Thoracic aorta (tissue), 2 donors: ENCODE measurements around the gene AMPD3. TPM values are rescaled to one million over a fixed set of nuclear protein-coding genes. Genes with fewer than 3 reads are reported as not detected.

Experiments used
- ATAC-seq: fragments of 150-250 bp; one replicate; pipeline ENCODE4 v1.8.0; 2017; ENCODE audit warnings: low read depth; ENCODE audit not compliant: insufficient number of reproducible peaks, low FRiP score
- DNase-seq: peaks from one replicate; pipeline ENCODE4 v3.0.0-alpha.2; 2020; ENCODE audit warnings: low spot score
- H3K27ac ChIP-seq, 2 donors: fragments of 200-600 bp; sonication (generic); 1 replicate in 1 of 2; 2 replicates in 1 of 2; pipeline ENCODE4 v1.5.1; 2016; ENCODE audit warnings: mild to moderate bottlenecking in 2 of 2, moderate library complexity in 2 of 2
- H3K27me3 ChIP-seq: fragments of 200-600 bp; sonication (generic); replicated peaks from 2 replicates; pipeline ENCODE4 v1.6.0; 2016; ENCODE audit warnings: mild to moderate bottlenecking; ENCODE audit not compliant: insufficient read depth
- H3K36me3 ChIP-seq: fragments of 200-600 bp; sonication (generic); one replicate; pipeline ENCODE4 v1.5.1; 2016
- H3K4me1 ChIP-seq, 2 donors: fragments of 200-600 bp; sonication (generic); 1 replicate in 1 of 2; 2 replicates in 1 of 2; pipeline versions ENCODE4 v1.5.1 to v1.6.0; 2016; ENCODE audit warnings: low read depth in 2 of 2, mild to moderate bottlenecking in 1 of 2; ENCODE audit not compliant: control insufficient read depth in 1 of 2
- H3K4me3 ChIP-seq: fragments of 200-600 bp; sonication (generic); 2 replicates; pipeline ENCODE4 v1.5.1; 2016; ENCODE audit warnings: mild to moderate bottlenecking
- H3K9me3 ChIP-seq: fragments of 200-600 bp; sonication (generic); 2 replicates; pipeline ENCODE4 v1.5.1; 2016
- CTCF ChIP-seq: fragments of 200-600 bp; sonication (generic); IDR thresholded peaks from one replicate; pipeline ENCODE4 v1.5.1; 2019; ENCODE audit warnings: antibody characterized with exemption
- total RNA-seq, 2 donors: library from RNA; depleted of rRNA; stranded (reverse); fragments of >200 nt; gene quantifications; one replicate each; pipeline versions ENCODE4 v1.1.0 to v1.2.3, GENCODE V29; 2016

Gene AMPD3
- total RNA-seq, 2 donors from 2014 or later, result 7.0 to 17.6 TPM

- H3K27me3 ChIP-seq, result no peaks in the 10 kb centered on the region
These were observed 49.4 kb downstream of the AMPD3 start for GRCh38 chr11:10504490-10504889.

GRCh38 chr11:10505278-10506007 is 50.4 kb downstream of the AMPD3 start:
- ATAC-seq (no peak), DNase-seq (no peak)
- Histone ChIP-seq H3K36me3 (peaks cover 3% of the 10 kb centered on the region), H3K27ac (no peak overlapping the region), H3K4me1 (peaks cover 2 to 5% of the 10 kb centered on the region in 2 donors), H3K27me3 (no peaks in the 10 kb centered on the region), H3K4me3 (no peak overlapping the region), H3K9me3 (no peaks in the 10 kb centered on the region)
- TF ChIP-seq CTCF, result no peak

More at GRCh38 chr11:10504490-10504889, 49.4 kb downstream of the AMPD3 start:
- ATAC-seq (no peak), DNase-seq (no peak)
- Histone ChIP-seq H3K27ac (no peak overlapping the region), H3K36me3 (peaks cover 3% of the 10 kb centered on the region), H3K9me3 (no peaks in the 10 kb centered on the region), H3K4me3 (no peak overlapping the region), H3K4me1 (peaks cover 2 to 5% of the 10 kb centered on the region in 2 donors)
- no peak for TF ChIP-seq CTCF

- no peak for ATAC-seq
- H3K9me3 ChIP-seq, result no peaks in the 10 kb centered on the region
- no peak for DNase-seq
- H3K4me3 ChIP-seq, result no peak overlapping the region
- TF ChIP-seq CTCF, result no peak
- H3K27me3 ChIP-seq, result no peaks in the 10 kb centered on the region
- peaks cover 2 to 5% of the 10 kb centered on the region in 2 donors for H3K4me1 ChIP-seq
- no peak overlapping the region for H3K27ac ChIP-seq
- H3K36me3 ChIP-seq, result no peaks in the 10 kb centered on the region
These were observed 50.9 kb downstream of the AMPD3 start for GRCh38 chr11:10506008-10506370.

GRCh38 chr11:10511181-10511621 is 56.1 kb downstream of the AMPD3 start:
- TF ChIP-seq CTCF, result no peak
- no peak overlapping the region for H3K27ac ChIP-seq
- no peak overlapping the region for H3K4me3 ChIP-seq
- peaks cover 23 to 26% of the 10 kb centered on the region in 2 donors for H3K4me1 ChIP-seq
- DNase-seq (no peak), ATAC-seq (no peak)
- no peaks in the 10 kb centered on the region for H3K36me3 ChIP-seq
- no peaks in the 10 kb centered on the region for H3K27me3 ChIP-seq
- no peaks in the 10 kb centered on the region for H3K9me3 ChIP-seq

- Histone ChIP-seq H3K36me3 (peaks cover 3% of the 10 kb centered on the region), H3K4me3 (no peak overlapping the region), H3K9me3 (no peaks in the 10 kb centered on the region), H3K27me3 (no peaks in the 10 kb centered on the region), H3K27ac (peak overlapping the region; percentile 42 to 62), H3K4me1 (peaks cover 30 to 39% of the 10 kb centered on the region in 2 donors)
- no peak for DNase-seq
- TF ChIP-seq CTCF, result no peak
- ATAC-seq, result no peak
These were observed 59.1 kb downstream of the AMPD3 start for GRCh38 chr11:10514202-10514601.
